GM12891 (cell line): ENCODE results near the gene PXN.
A peak's percentile ranks its signal among the peaks of the same experiment; 100 is the strongest.

ENCODE experiments used
- DNase-seq: peaks from one replicate; pipeline ENCODE4 v3.0.0; 2011; ENCODE audit warnings: low spot score; ENCODE audit not compliant: insufficient read length
- FAIRE-seq: peaks from 2 replicates; lab custom pipeline; 2011; peaks lifted over from hg19 to GRCh38; lab: Jason Lieb, UNC
- PAX5 ChIP-seq: IDR thresholded peaks from 2 replicates; pipeline ENCODE4 v1.6.1; 2011; ENCODE audit warnings: low read length, moderate library complexity, mild to moderate bottlenecking; ENCODE audit not compliant: insufficient read depth, severe bottlenecking
- POLR2A ChIP-seq: IDR thresholded peaks from 2 replicates; pipeline ENCODE4 v1.6.1; 2011; ENCODE audit warnings: low read depth, low read length, control low read depth
- POLR2AphosphoS5 ChIP-seq: IDR thresholded peaks from 2 replicates; pipeline ENCODE4 v1.6.1; 2011; ENCODE audit warnings: low read depth, low read length, control low read depth
- POU2F2 ChIP-seq: IDR thresholded peaks from 2 replicates; pipeline ENCODE4 v1.6.1; 2011; ENCODE audit warnings: low read depth, mild to moderate bottlenecking, control low read depth, low read length, moderate library complexity
- SPI1 ChIP-seq: IDR thresholded peaks from 2 replicates; pipeline ENCODE4 v1.6.1; 2011; ENCODE audit warnings: low read depth, low read length, control low read depth
- TAF1 ChIP-seq: IDR thresholded peaks from 2 replicates; pipeline ENCODE4 v1.6.1; 2011; ENCODE audit warnings: low read depth, low read length, control low read depth

PXN gene

GRCh38 chr12:120170631-120171030, 94.9 kb downstream of the PXN start:
- TF ChIP-seq SPI1 (no peak), POLR2AphosphoS5 (no peak), POU2F2 (no peak), POLR2A (no peak), PAX5 (no peak), TAF1 (no peak)
- no peak for FAIRE-seq
- DNase-seq: no peak

- TF ChIP-seq PAX5 (no peak), SPI1 (no peak), TAF1 (no peak), POU2F2 (no peak), POLR2A (no peak), POLR2AphosphoS5 (no peak)
- DNase-seq (no peak), FAIRE-seq (no peak)
These were observed 95.6 kb downstream of the PXN start for GRCh38 chr12:120169946-120170345.

- TF ChIP-seq PAX5: no peak
- TF ChIP-seq POU2F2: no peak
- no peak for TF ChIP-seq TAF1
- TF ChIP-seq POLR2AphosphoS5: no peak
- no peak for TF ChIP-seq SPI1
- TF ChIP-seq POLR2A: no peak
- no peak for DNase-seq
- FAIRE-seq: no peak
These were observed 97.2 kb downstream of the PXN start for GRCh38 chr12:120168337-120168736.

DNA sequence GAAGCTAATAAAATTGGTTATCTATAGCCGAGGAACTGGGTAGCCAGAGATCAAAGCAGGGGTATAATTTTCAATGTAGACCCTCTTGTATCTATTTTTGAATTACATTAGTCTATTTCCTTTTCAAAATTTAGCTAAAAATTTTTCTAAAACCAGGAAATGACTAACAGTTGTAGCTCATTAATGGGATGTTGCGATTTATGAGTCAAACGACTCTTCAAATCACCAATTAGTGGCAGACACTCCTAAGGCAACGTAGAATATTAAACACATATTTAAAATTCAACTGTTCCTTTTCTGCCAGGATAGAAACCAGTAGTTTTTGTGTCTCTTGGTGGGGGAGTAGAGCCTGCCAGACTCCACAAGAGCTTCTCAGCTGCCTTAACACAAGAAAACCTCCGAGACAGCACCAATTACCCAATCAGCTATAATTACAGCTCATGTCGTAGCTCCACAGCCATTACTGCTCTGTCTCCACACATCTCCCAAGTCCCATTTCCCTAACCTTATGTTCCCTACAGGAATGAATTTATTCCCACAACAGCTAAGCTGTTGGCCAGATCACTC, 97.9 kb downstream of the PXN start:
- no peak for DNase-seq
- FAIRE-seq: no peak
- TF ChIP-seq POLR2A: no peak
- no peak for TF ChIP-seq SPI1
- no peak for TF ChIP-seq POLR2AphosphoS5
- no peak for TF ChIP-seq PAX5
- no peak for TF ChIP-seq TAF1
- no peak for TF ChIP-seq POU2F2

- no peak for DNase-seq
- TF ChIP-seq POLR2AphosphoS5: no peak
- TF ChIP-seq PAX5: no peak
- no peak for TF ChIP-seq TAF1
- no peak for TF ChIP-seq POU2F2
- TF ChIP-seq POLR2A: no peak
- FAIRE-seq: no peak
These were observed 101.2 kb downstream of the PXN start for GRCh38 chr12:120164293-120164692.

- no peak for FAIRE-seq
- DNase-seq: no peak
- TF ChIP-seq TAF1 (no peak), SPI1 (no peak), POLR2A (no peak; the same call in 1 of the 2 replicates), POU2F2 (no peak), POLR2AphosphoS5 (no peak), PAX5 (no peak)
These were observed 102.8 kb downstream of the PXN start for GRCh38 chr12:120162763-120163162.

GRCh38 chr12:120161852-120162251, 103.7 kb downstream of the PXN start:
- no peak for DNase-seq
- TF ChIP-seq PAX5 (no peak), POLR2A (no peak), POLR2AphosphoS5 (peak; percentile 36; the same call in 1 of the 2 replicates), TAF1 (no peak)
- FAIRE-seq: no peak
